OCI-LY1 (cell line): Measurements from ENCODE around the gene TTLL11.

Experiments
- H2AFZ ChIP-seq: fragments of 200-600 bp; sonication (generic), shearing (Covaris generic); 2 replicates; pipeline ENCODE4 v1.6.0; 2014; ENCODE audit warnings: antibody characterized with exemption, mild to moderate bottlenecking, low read length
- H3F3A ChIP-seq: fragments of 200-600 bp; sonication (generic), shearing (Covaris generic); 2 replicates; pipeline ENCODE4 v1.6.0; 2014; ENCODE audit warnings: mild to moderate bottlenecking, antibody characterized with exemption, low read length, moderate library complexity; ENCODE audit not compliant: insufficient read depth
- H3K27ac ChIP-seq: fragments of 200-600 bp; sonication (generic); 2 replicates; pipeline ENCODE4 v1.5.1; 2014; ENCODE audit warnings: low read length, mixed run types, mild to moderate bottlenecking, low read depth; ENCODE audit not compliant: poor library complexity, severe bottlenecking
- H3K27me3 ChIP-seq: fragments of 200-600 bp; sonication (generic); 2 replicates; pipeline ENCODE4 v1.6.0; 2014; ENCODE audit warnings: antibody characterized with exemption, mild to moderate bottlenecking, low read length, moderate library complexity; ENCODE audit not compliant: insufficient read depth
- H3K36me3 ChIP-seq: fragments of 200-600 bp; sonication (generic); 2 replicates; pipeline ENCODE4 v1.6.1; 2014; ENCODE audit warnings: mild to moderate bottlenecking, antibody characterized with exemption, low read length, moderate library complexity, mixed read lengths; ENCODE audit not compliant: insufficient read depth
- H3K4me1 ChIP-seq: fragments of 200-600 bp; sonication (generic); 2 replicates; pipeline ENCODE4 v1.5.1; 2014; ENCODE audit warnings: mild to moderate bottlenecking, low read length, moderate library complexity; ENCODE audit not compliant: insufficient read depth, severe bottlenecking
- H3K4me2 ChIP-seq: fragments of 200-600 bp; sonication (generic), shearing (Covaris generic); 2 replicates; pipeline ENCODE4 v1.6.1; 2014; ENCODE audit warnings: low read length
- H3K4me3 ChIP-seq: fragments of 200-600 bp; sonication (generic); 2 replicates; pipeline ENCODE4 v1.5.1; 2014; ENCODE audit warnings: low read length, low read depth, mild to moderate bottlenecking, mixed read lengths; ENCODE audit not compliant: poor library complexity, severe bottlenecking
- H3K79me2 ChIP-seq: fragments of 200-600 bp; shearing (Covaris generic); 2 replicates; pipeline ENCODE4 v1.6.1; 2016; ENCODE audit warnings: mixed run types, low read length, mixed read lengths; ENCODE audit not compliant: insufficient read depth
- H3K9ac ChIP-seq: fragments of 200-600 bp; sonication (generic), shearing (Covaris generic); 2 replicates; pipeline ENCODE4 v1.6.1; 2014; ENCODE audit warnings: mild to moderate bottlenecking, low read length, mixed read lengths
- H3K9me2 ChIP-seq: fragments of 200-600 bp; sonication (generic), shearing (Covaris generic); 2 replicates; pipeline ENCODE4 v1.6.1; 2014; ENCODE audit warnings: low read depth, mild to moderate bottlenecking, low read length, mixed read lengths
- H3K9me3 ChIP-seq: fragments of 200-600 bp; shearing (Covaris generic); 2 replicates; pipeline ENCODE4 v1.6.1; 2014; ENCODE audit warnings: low read length, mixed read lengths
- H4K20me1 ChIP-seq: fragments of 200-600 bp; sonication (generic), shearing (Covaris generic); 2 replicates; pipeline ENCODE4 v1.6.0; 2016; ENCODE audit warnings: mild to moderate bottlenecking, low read length; ENCODE audit not compliant: insufficient read depth
- CTCF ChIP-seq: fragments of 200-600 bp; sonication (generic), shearing (Covaris generic); IDR thresholded peaks from 2 replicates; pipeline ENCODE4 v1.5.1; 2017; ENCODE audit warnings: mild to moderate bottlenecking, antibody characterized with exemption, low read length, moderate library complexity, mixed read lengths
- EZH2 ChIP-seq: fragments of 200-600 bp; sonication (generic), shearing (Covaris generic); IDR thresholded peaks from 2 replicates; pipeline ENCODE4 v1.8.0; 2017; ENCODE audit warnings: borderline replicate concordance, mixed run types, mild to moderate bottlenecking, antibody characterized with exemption, low read length, moderate library complexity, mixed read lengths

The TTLL11 gene

GRCh38 chr9:122095010-122095767, 2.1 kb upstream of the TTLL11 start:
- no peaks in the 10 kb centered on the region for H3K36me3 ChIP-seq
- H3K79me2 ChIP-seq = no peaks in the 10 kb centered on the region
- H4K20me1 ChIP-seq = no peaks in the 10 kb centered on the region
- H2AFZ ChIP-seq = no peak overlapping the region
- no peak overlapping the region for H3K9ac ChIP-seq
- no peak overlapping the region for H3K4me3 ChIP-seq
- H3K9me2 ChIP-seq = no peaks in the 10 kb centered on the region
- no peaks in the 10 kb centered on the region for H3K9me3 ChIP-seq
- peaks cover 20% of the 10 kb centered on the region for H3K4me1 ChIP-seq
- no peak overlapping the region for H3K27ac ChIP-seq
- no peaks in the 10 kb centered on the region for H3K27me3 ChIP-seq
- no peaks in the 10 kb centered on the region for H3F3A ChIP-seq
- H3K4me2 ChIP-seq = no peak overlapping the region
- TF ChIP-seq CTCF = peak; percentile 69
- TF ChIP-seq EZH2 = no peak

GRCh38 chr9:122091682-122092592, 1.2 kb downstream of the TTLL11 start:
- H4K20me1 ChIP-seq = no peaks in the 10 kb centered on the region
- no peaks in the 10 kb centered on the region for H3K9me2 ChIP-seq
- H3K4me2 ChIP-seq = peak overlapping the region; percentile 96
- no peaks in the 10 kb centered on the region for H3K79me2 ChIP-seq
- peak overlapping the region; percentile 84 for H3K4me3 ChIP-seq
- no peaks in the 10 kb centered on the region for H3K27me3 ChIP-seq
- peaks cover 16% of the 10 kb centered on the region for H3K4me1 ChIP-seq
- no peak overlapping the region for H3K27ac ChIP-seq
- H2AFZ ChIP-seq = no peak overlapping the region
- H3K9ac ChIP-seq = peak overlapping the region; percentile 65
- TF ChIP-seq CTCF (no peak), EZH2 (no peak)
- no peaks in the 10 kb centered on the region for H3K9me3 ChIP-seq
- H3F3A ChIP-seq = no peaks in the 10 kb centered on the region
- no peaks in the 10 kb centered on the region for H3K36me3 ChIP-seq

- H3F3A ChIP-seq = no peaks in the 10 kb centered on the region
- H3K4me1 ChIP-seq = peaks cover 16% of the 10 kb centered on the region
- no peaks in the 10 kb centered on the region for H3K9me2 ChIP-seq
- H3K27me3 ChIP-seq = no peaks in the 10 kb centered on the region
- no peak overlapping the region for H2AFZ ChIP-seq
- H3K4me2 ChIP-seq = no peak overlapping the region
- H3K4me3 ChIP-seq = no peak overlapping the region
- H4K20me1 ChIP-seq = no peaks in the 10 kb centered on the region
- no peak overlapping the region for H3K27ac ChIP-seq
- no peak for TF ChIP-seq CTCF
- TF ChIP-seq EZH2 = no peak
- no peaks in the 10 kb centered on the region for H3K36me3 ChIP-seq
- no peak overlapping the region for H3K9ac ChIP-seq
- no peaks in the 10 kb centered on the region for H3K9me3 ChIP-seq
- H3K79me2 ChIP-seq = no peaks in the 10 kb centered on the region
These were observed 2.1 kb downstream of the TTLL11 start for GRCh38 chr9:122090981-122091380.
